HG02852 (cell line): ENCODE measurements around the gene FXYD6.

Source experiments
- ATAC-seq: cut with Tn5 transposase; IDR thresholded peaks from one replicate; pipeline ENCODE4 v1.9.1; 2021; ENCODE audit warnings: mild to moderate bottlenecking, moderate library complexity; ENCODE audit not compliant: unreplicated experiment

Gene FXYD6

DNA sequence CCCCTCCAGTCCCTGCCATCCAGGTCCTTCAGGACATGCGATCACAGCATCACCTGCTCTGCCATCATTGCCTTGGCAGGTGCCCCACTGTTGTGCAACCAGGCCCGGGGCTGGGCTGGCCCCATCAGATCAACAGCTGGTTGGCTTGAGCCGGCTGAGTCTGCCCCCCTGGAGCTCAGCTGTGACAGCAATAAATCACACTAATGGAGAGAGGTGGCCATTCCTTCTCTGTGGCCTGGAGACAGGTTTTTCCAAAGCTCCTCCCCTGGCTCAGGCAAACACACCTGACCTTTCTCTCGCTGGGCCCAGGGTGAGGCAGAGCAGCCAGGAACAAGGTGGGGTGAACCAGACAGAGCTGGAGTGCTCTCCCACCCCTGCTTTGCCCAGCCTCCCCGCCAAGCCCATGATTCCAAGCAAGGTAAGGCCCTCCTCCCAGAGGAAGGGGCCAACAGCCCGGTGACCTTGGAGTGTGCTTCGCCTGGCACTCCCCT lies 43.0 kb downstream of the FXYD6 start:
- ATAC-seq, result no peak

GRCh38 chr11:117832511-117832910 lies 43.9 kb downstream of the FXYD6 start:
- ATAC-seq, result no peak

GRCh38 chr11:117831661-117832415 lies 44.6 kb downstream of the FXYD6 start:
- no peak for ATAC-seq

- ATAC-seq, result no peak
Observed at GRCh38 chr11:117830674-117831351, 45.6 kb downstream of the FXYD6 start.

- ATAC-seq, result no peak
Observed at GRCh38 chr11:117830072-117830471, 46.4 kb downstream of the FXYD6 start.

GRCh38 chr11:117829369-117829725 lies 47.1 kb downstream of the FXYD6 start:
- ATAC-seq, result no peak

DNA sequence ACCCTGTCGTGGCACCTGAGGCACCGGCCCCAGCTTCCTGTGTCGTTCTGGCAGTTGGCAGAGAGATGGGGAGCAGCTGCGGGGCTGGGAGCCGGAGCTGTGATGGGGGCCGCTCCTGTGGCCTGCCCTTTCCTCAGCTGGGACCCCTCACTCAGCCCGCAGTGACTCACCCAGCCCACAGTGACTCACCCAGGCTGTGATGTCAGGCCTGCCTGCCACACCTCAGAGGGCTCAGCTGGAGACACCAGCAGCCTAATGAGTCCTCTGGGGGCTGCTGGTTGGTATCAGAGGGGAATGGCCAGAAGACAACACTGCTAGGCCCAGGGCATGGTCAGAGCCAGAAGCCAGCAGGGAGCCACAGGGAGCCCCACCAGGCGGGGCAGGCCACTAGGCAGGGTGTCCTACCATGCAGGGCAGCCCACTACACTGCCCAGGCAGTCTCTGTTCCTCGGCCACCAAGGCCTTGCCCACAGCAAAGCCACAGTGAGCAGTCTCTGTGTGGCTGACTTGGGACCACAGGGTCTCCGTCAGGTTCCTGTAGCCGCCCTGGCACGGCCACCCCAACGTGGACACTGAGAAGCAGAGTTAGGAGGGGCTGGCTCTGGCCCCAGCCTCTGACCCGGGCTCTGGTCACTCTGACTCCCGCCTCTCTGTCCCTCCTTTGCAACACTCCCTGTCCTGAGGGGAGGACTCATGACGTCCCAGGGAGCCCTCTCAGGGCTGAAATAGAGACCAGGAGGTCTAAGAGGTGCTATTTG lies 47.7 kb downstream of the FXYD6 start:
- no peak for ATAC-seq

- no peak for ATAC-seq
Observed at GRCh38 chr11:117827521-117828511, 48.6 kb downstream of the FXYD6 start.

DNA sequence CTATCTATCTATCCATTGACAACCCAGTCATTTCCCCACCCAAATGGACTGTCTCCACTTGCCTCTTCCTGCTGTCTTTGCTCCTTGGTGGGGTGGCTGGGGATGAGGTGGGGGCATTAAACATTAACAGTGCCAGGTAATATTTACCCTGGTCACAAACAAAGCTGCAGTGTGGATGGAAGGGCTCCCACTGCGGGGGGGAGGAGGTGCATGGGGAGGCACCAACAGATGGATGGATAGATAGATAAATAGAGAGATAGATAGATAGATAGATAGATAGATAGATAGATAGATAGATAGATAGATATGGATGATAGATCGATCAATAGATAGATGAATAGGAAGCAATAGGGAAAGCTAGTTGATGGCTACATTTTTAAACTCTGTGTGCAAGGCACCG lies 49.6 kb downstream of the FXYD6 start:
- ATAC-seq, result no peak

DNA sequence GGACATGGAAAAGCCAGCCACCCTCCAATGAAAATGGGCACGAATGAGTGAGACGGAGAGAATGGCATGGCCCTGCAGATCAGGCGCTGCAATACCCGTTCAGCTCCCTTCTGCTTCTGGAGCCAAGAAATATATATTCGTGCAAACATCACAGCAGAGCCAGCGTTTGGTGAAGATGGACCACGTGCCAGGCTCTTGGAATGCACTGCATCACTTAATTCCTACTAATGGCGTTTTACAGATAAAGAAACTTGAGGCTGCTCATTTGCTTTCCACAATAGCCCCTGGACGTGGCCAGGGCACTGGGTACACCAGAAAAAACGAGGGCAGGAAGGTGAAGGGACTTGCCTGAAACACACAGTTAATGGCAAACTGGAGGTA lies 50.3 kb downstream of the FXYD6 start:
- no peak for ATAC-seq

DNA sequence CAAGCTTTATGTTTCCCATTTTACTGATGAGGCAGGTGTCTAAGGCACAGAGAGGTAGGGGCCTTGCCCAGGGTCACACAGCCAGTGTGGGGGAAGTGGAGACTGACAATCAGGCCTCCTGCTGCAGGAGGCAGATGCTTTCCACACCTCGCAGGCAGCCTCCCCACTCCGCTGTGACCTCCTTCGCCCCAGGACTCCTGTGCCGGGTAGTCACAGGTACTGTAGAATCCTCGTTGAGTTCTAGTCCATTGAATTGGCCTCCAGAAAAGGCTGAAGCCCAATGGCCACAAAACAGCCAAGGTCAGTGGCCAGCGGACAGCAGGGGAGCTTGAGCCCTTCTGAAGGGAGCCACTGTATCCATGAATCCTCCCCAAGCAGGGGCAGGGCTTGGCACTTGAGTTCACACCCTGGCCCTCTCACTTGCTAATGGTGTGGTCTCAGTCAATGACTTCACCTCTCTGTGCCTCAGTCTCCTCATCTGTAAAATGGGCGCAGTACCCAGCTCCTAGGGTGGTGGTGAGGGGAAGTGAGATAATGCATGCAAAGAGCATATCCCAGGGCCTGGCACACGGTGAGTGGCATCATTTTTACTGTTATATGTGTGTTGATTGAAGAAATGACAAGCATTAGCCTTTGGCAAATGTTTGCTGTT lies 50.8 kb downstream of the FXYD6 start:
- ATAC-seq, result no peak

GRCh38 chr11:117824571-117825537 lies 51.6 kb downstream of the FXYD6 start, which contains the start of gene FXYD2:
Gene FXYD2 (minus strand): TSS chr11:117824744. CDS start chr11:117824678, 66 bp downstream.
- no peak for ATAC-seq

- no peak for ATAC-seq
Observed at GRCh38 chr11:117823946-117824420, 52.5 kb downstream of the FXYD6 start.

DNA sequence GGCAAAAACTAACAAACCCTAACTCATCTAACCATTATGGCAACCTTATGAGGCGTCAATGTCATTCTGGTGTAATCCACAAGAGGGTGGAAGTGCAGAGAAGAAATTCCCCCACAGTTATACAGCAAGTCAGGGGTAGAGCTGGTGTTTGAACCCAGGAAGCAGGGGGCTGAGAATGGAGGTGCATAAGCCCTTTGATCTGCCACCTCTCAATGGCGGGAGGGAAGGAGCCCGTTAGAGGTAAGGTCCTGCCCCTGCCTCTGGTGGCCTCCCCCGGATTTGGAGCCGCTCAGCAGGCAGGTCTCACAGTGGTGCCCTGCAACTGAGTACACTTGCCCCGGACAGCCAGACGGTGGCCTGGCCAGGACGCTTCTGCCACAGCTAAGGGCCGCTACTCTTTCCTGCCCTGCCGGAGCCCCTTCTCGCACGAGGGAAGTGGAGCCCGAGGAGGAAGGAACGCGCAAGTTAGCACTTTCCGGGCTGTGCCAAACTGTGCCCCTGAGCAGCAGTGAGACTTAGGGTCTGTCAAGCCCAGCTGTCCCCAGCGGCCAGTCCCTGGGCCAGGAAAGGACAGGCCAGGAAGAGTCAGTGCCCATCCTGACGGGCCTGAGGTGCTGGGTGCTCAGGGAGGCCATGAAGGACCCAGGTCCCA lies 53.0 kb downstream of the FXYD6 start:
- ATAC-seq, result no peak

GRCh38 chr11:117822074-117823033 lies 54.1 kb downstream of the FXYD6 start:
- ATAC-seq, result no peak

DNA sequence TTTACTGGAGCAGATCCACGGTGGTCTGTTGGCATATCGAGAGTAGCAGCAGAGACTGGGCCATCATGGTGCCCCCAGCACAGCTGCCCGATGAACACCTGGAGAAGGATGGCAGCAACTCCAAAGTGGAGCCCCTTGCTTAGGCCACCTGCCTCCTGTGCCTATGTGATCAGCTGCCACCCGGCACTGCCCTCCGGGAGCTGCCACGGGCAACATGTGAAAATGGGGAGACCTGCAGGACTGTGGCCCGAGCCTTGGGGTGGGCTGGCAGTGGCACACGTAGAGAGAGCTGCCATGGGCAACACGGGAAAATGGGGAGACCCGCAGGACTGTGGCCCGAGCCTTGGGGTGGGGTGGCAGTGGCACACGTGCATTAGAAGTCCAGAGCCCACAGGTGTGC lies 55.0 kb downstream of the FXYD6 start:
- ATAC-seq, result no peak

- ATAC-seq, result no peak
Observed at GRCh38 chr11:117820516-117820915, 55.9 kb downstream of the FXYD6 start.
